ENCODE results near the gene ICAM3.

- TF ChIP-seq TARDBP (IDR thresholded peaks at IDR 0.05) (no peak), PKNOX1 (IDR thresholded peaks at IDR 0.05) (no peak), ARNT (IDR thresholded peaks at IDR 0.05) (no peak), LEF1 (IDR thresholded peaks at IDR 0.05; ENCODE audit: borderline replicate concordance) (no peak), FOXM1 (IDR thresholded peaks at IDR 0.05; ENCODE audit: borderline replicate concordance) (no peak)
Measured at GRCh38 chr19:10343495-10343894, 4.1 kb upstream of the ICAM3 start.

Data from HEK293T (cell line).